ENCODE results near the gene MAP4K3. TPM values are rescaled to one million over a fixed set of nuclear protein-coding genes. Genes with fewer than 3 reads are reported as not detected.

The MAP4K3 gene
- total RNA-seq, 1 donor from 2014 or later = 48.1 TPM

- no peak overlapping the region for H3K4me3 Mint-ChIP-seq (ENCODE audit: unreplicated experiment)
- H3K27ac Mint-ChIP-seq (ENCODE audit: unreplicated experiment) = no peak overlapping the region
- no peak for TF ChIP-seq CTCF (IDR thresholded peaks at IDR 0.05; ENCODE audit: partially characterized antibody, unreplicated experiment)
- no peaks in the 10 kb centered on the region for H3K36me3 Mint-ChIP-seq (ENCODE audit: unreplicated experiment)
- no peaks in the 10 kb centered on the region for H3K9me3 Mint-ChIP-seq (ENCODE audit: unreplicated experiment)
- no peak for DNase-seq
- H3K27me3 Mint-ChIP-seq (ENCODE audit: unreplicated experiment) = no peaks in the 10 kb centered on the region
- peaks cover 4% of the 10 kb centered on the region for H3K4me1 Mint-ChIP-seq (ENCODE audit: low read depth, unreplicated experiment)
Observed at GRCh38 chr2:39464864-39465263, 27.8 kb upstream of the MAP4K3 start.

- no peak for TF ChIP-seq CTCF (IDR thresholded peaks at IDR 0.05; ENCODE audit: partially characterized antibody, unreplicated experiment)
- Mint-ChIP-seq H3K36me3 (ENCODE audit: unreplicated experiment) (no peaks in the 10 kb centered on the region), H3K4me3 (ENCODE audit: unreplicated experiment) (no peak overlapping the region), H3K4me1 (ENCODE audit: low read depth, unreplicated experiment) (no peaks in the 10 kb centered on the region), H3K27ac (ENCODE audit: unreplicated experiment) (no peak overlapping the region), H3K27me3 (ENCODE audit: unreplicated experiment) (no peaks in the 10 kb centered on the region), H3K9me3 (ENCODE audit: unreplicated experiment) (no peaks in the 10 kb centered on the region)
- no peak for DNase-seq
Observed at GRCh38 chr2:39455826-39456225, 18.7 kb upstream of the MAP4K3 start.

GRCh38 chr2:39452396-39452795, 15.3 kb upstream of the MAP4K3 start:
- TF ChIP-seq CTCF (IDR thresholded peaks at IDR 0.05; ENCODE audit: partially characterized antibody, unreplicated experiment) = no peak
- no peak for DNase-seq
- Mint-ChIP-seq H3K4me1 (ENCODE audit: low read depth, unreplicated experiment) (no peaks in the 10 kb centered on the region), H3K27ac (ENCODE audit: unreplicated experiment) (no peak overlapping the region), H3K4me3 (ENCODE audit: unreplicated experiment) (no peak overlapping the region), H3K9me3 (ENCODE audit: unreplicated experiment) (no peaks in the 10 kb centered on the region), H3K36me3 (ENCODE audit: unreplicated experiment) (no peaks in the 10 kb centered on the region), H3K27me3 (ENCODE audit: unreplicated experiment) (no peaks in the 10 kb centered on the region)

- no peak overlapping the region for H3K4me3 Mint-ChIP-seq (ENCODE audit: unreplicated experiment)
- no peaks in the 10 kb centered on the region for H3K27me3 Mint-ChIP-seq (ENCODE audit: unreplicated experiment)
- no peak for DNase-seq
- no peak overlapping the region for H3K27ac Mint-ChIP-seq (ENCODE audit: unreplicated experiment)
- no peaks in the 10 kb centered on the region for H3K4me1 Mint-ChIP-seq (ENCODE audit: low read depth, unreplicated experiment)
- no peaks in the 10 kb centered on the region for H3K9me3 Mint-ChIP-seq (ENCODE audit: unreplicated experiment)
- no peaks in the 10 kb centered on the region for H3K36me3 Mint-ChIP-seq (ENCODE audit: unreplicated experiment)
- no peak for TF ChIP-seq CTCF (IDR thresholded peaks at IDR 0.05; ENCODE audit: partially characterized antibody, unreplicated experiment)
Observed at GRCh38 chr2:39451954-39452353, 14.9 kb upstream of the MAP4K3 start.

- H3K4me1 Mint-ChIP-seq (ENCODE audit: low read depth, unreplicated experiment) = no peaks in the 10 kb centered on the region
- H3K36me3 Mint-ChIP-seq (ENCODE audit: unreplicated experiment) = no peaks in the 10 kb centered on the region
- TF ChIP-seq CTCF (IDR thresholded peaks at IDR 0.05; ENCODE audit: partially characterized antibody, unreplicated experiment) = no peak
- no peaks in the 10 kb centered on the region for H3K27me3 Mint-ChIP-seq (ENCODE audit: unreplicated experiment)
- H3K4me3 Mint-ChIP-seq (ENCODE audit: unreplicated experiment) = no peak overlapping the region
- H3K9me3 Mint-ChIP-seq (ENCODE audit: unreplicated experiment) = peaks cover 3% of the 10 kb centered on the region
- no peak overlapping the region for H3K27ac Mint-ChIP-seq (ENCODE audit: unreplicated experiment)
- DNase-seq = no peak
Observed at GRCh38 chr2:39448169-39448502, 11.1 kb upstream of the MAP4K3 start.
